Measurements from ENCODE around the gene SLC26A9.

GRCh38 chr1:205915354-205915990 is 27.8 kb downstream of the SLC26A9 start:
- TF ChIP-seq, protein P1, sequence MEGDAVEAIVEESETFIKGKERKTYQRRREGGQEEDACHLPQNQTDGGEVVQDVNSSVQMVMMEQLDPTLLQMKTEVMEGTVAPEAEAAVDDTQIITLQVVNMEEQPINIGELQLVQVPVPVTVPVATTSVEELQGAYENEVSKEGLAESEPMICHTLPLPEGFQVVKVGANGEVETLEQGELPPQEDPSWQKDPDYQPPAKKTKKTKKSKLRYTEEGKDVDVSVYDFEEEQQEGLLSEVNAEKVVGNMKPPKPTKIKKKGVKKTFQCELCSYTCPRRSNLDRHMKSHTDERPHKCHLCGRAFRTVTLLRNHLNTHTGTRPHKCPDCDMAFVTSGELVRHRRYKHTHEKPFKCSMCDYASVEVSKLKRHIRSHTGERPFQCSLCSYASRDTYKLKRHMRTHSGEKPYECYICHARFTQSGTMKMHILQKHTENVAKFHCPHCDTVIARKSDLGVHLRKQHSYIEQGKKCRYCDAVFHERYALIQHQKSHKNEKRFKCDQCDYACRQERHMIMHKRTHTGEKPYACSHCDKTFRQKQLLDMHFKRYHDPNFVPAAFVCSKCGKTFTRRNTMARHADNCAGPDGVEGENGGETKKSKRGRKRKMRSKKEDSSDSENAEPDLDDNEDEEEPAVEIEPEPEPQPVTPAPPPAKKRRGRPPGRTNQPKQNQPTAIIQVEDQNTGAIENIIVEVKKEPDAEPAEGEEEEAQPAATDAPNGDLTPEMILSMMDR (IDR thresholded peaks at IDR 0.05; ENCODE audit: extremely low read depth in 1 of 2, insufficient read depth in 1 of 2, low read depth in 1 of 2, low read length in 2 of 2), result no peak
- TF ChIP-seq MAX (IDR thresholded peaks at IDR 0.05; ENCODE audit: insufficient read depth, insufficient read length) (no peak), EZH2 (IDR thresholded peaks at IDR 0.05; ENCODE audit: borderline replicate concordance, low read depth, low read length, severe bottlenecking) (no peak)
